ENCODE results near the gene ACAP2. TPM values are rescaled to one million over a fixed set of nuclear protein-coding genes. Genes with fewer than 3 reads are reported as not detected.
A peak's percentile ranks its signal among the peaks of the same experiment; 100 is the strongest.

The ACAP2 gene
- total and polyA plus RNA-seq, 12 donors, result 4.3 to 26.7 (median 15.0) TPM

DNA sequence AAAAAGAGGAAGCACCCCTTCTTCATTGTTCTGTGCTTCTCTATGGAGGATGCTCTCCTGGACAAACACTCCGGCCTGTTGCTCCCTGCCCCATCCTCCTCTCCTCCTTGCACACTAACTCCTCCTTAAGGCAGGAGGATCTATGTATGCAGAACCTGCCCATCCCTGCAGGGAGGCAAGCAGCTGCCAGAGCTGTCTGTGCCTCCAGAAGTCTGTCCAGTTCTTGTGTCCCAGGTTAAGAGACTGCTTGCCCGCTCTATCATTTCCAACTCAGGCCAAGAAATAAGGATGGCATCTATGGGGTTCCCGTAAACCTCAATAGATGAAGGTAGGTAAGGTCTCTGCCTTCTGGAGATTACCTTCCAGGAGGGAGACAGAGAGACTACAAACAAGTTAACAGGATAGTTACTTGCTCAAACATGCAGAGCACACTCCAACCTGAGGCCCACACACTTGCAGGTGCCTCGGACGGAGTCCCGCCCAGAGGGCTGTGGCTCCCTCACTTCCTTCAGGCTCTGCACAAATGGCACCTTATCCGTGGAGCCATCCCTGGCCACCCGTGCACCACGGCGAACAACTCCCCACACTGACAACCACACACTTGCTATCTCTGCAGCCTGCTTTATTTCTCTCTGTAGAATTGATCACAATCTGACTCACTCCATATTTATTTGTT lies 178.8 kb downstream of the ACAP2 start:
- Histone ChIP-seq H3K4me3 (no peak overlapping the region), H3K27me3 (no peaks in the 10 kb centered on the region), H3K4me1 (peaks cover 8 to 35% (median 17%) of the 10 kb centered on the region in 9 donors), H3K9me3 (no peaks in the 10 kb centered on the region), H3K36me3 (peaks cover 0 to 24% (median 0%) of the 10 kb centered on the region in 9 donors), H3K27ac (peak overlapping the region in 1 of 10 donors; percentile 17)
- TF ChIP-seq, protein P1, sequence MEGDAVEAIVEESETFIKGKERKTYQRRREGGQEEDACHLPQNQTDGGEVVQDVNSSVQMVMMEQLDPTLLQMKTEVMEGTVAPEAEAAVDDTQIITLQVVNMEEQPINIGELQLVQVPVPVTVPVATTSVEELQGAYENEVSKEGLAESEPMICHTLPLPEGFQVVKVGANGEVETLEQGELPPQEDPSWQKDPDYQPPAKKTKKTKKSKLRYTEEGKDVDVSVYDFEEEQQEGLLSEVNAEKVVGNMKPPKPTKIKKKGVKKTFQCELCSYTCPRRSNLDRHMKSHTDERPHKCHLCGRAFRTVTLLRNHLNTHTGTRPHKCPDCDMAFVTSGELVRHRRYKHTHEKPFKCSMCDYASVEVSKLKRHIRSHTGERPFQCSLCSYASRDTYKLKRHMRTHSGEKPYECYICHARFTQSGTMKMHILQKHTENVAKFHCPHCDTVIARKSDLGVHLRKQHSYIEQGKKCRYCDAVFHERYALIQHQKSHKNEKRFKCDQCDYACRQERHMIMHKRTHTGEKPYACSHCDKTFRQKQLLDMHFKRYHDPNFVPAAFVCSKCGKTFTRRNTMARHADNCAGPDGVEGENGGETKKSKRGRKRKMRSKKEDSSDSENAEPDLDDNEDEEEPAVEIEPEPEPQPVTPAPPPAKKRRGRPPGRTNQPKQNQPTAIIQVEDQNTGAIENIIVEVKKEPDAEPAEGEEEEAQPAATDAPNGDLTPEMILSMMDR (IDR thresholded peaks at IDR 0.05), result no peak
- DNase-seq (no peak), ATAC-seq (no peak)
- intact Hi-C loops (cut with DNase I), result loop anchor here in 3 of 10 donors (5.0 kb wide), 3 partner anchors 262 to 582 kb away; no protein-coding TSS in a partner anchor
- WGBS, 2 donors, result 93 to 95% methylated on average over 10 of the region's 10 CpGs

DNA sequence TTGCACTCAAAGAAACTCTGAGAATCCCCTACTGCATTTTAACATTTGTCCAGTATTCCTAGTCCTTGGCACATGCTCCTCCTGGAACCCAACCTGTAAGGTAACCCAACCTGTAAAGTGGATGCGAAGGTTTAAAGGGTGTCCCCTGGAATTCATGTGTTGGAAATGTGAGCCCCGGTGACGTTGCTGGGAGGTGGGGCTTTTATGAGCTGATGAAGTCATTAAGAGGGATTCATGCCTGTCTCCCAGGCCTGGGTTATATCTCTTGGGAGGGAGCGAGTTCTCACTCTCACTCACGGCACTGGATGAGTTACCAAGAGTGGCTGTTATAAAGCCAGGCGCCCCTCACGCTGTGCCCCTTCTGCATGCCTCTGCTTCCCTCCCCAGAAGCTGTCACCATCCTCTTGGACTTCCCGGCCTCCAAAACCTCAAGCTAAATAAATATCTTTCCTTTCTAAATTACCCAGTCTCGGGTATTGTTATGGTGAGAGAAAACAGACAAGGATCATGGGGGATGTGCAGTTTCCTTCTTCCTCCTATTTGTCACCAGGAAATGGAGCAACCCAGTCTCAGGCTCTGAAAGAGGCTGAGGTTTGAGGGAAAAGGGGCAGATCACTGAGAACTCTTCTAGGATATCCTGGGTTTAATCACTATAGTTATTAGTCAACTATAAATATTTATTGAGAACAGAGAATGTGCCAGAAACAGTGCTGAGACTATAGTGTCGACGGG lies 179.5 kb downstream of the ACAP2 start:
- DNase-seq, result no peak
- WGBS, 2 donors, result 73 to 74% methylated on average over 11 of the region's 11 CpGs
- H3K27me3 ChIP-seq, result no peaks in the 10 kb centered on the region
- TF ChIP-seq, protein P1 (IDR thresholded peaks at IDR 0.05), result no peak
- peaks cover 0 to 24% (median 0%) of the 10 kb centered on the region in 9 donors for H3K36me3 ChIP-seq
- no peak for ATAC-seq
- H3K4me1 ChIP-seq, result peaks cover 15 to 39% (median 22%) of the 10 kb centered on the region in 9 donors
- H3K27ac ChIP-seq, result peak overlapping the region in 1 of 10 donors; percentile 17
- intact Hi-C loops (cut with DNase I), result loop anchor here in 3 of 10 donors (5.0 kb wide), 3 partner anchors 261 to 581 kb away; no protein-coding TSS in a partner anchor
- H3K9me3 ChIP-seq, result no peaks in the 10 kb centered on the region
- H3K4me3 ChIP-seq, result no peak overlapping the region

DNA sequence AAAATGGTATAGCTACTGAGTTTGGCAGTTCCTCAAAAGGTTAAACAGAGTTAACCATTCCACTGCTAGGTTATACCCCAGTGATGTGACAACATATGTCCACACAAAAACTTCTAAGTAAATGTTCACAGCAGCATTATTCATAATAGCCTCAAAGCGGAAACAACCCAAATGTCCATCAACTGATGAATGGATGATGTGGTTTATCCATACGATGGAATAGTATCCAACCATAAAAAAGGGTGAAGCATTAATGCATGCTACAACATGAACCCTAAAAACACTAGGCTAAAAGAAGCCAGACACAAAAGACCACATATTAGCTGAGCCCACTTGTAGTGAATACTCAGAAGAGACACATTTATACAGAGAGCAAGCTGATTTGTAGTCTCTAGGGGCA lies 180.9 kb downstream of the ACAP2 start:
- 94 to 98% methylated on average over 2 of the region's 2 CpGs for WGBS, 2 donors
- TF ChIP-seq, protein P1 (IDR thresholded peaks at IDR 0.05), result no peak
- H3K27ac ChIP-seq, result no peak overlapping the region
- peaks cover 15 to 44% (median 30%) of the 10 kb centered on the region in 9 donors for H3K4me1 ChIP-seq
- no peak for DNase-seq
- H3K4me3 ChIP-seq, result no peak overlapping the region
- H3K27me3 ChIP-seq, result no peaks in the 10 kb centered on the region
- no peaks in the 10 kb centered on the region for H3K9me3 ChIP-seq
- no peak for ATAC-seq
- intact Hi-C loops (cut with DNase I), result loop anchor here in 5 of 10 donors (2.0 to 5.0 kb wide), 4 partner anchors 260 to 580 kb away; no protein-coding TSS in a partner anchor
- peaks cover 0 to 15% (median 0%) of the 10 kb centered on the region in 9 donors for H3K36me3 ChIP-seq

- H3K36me3 ChIP-seq, result peaks cover 0 to under 1% (median 0%) of the 10 kb centered on the region in 9 donors
- peak in 6 of 8 donors; percentile 5 to 57 (median 10) for ATAC-seq
- peaks cover 15 to 44% (median 30%) of the 10 kb centered on the region in 9 donors for H3K4me1 ChIP-seq
- H3K27ac ChIP-seq, result peak overlapping the region; percentile 74 to 98 (median 91)
- intact Hi-C loops (cut with DNase I), result loop anchor here in 7 of 10 donors (1.0 to 5.0 kb wide), 5 partner anchors 258 to 578 kb away; no protein-coding TSS in a partner anchor
- DNase-seq, result peak in 1 of 2 donors; percentile 32
- H3K27me3 ChIP-seq, result no peaks in the 10 kb centered on the region
- TF ChIP-seq, protein P1 (IDR thresholded peaks at IDR 0.05), result peak in 3 of 9 donors; percentile 4 to 36 (median 27)
- no peaks in the 10 kb centered on the region for H3K9me3 ChIP-seq
- peak overlapping the region; percentile 47 to 84 (median 70) for H3K4me3 ChIP-seq
- WGBS, 2 donors, result 10 to 13% methylated on average over 37 to 41 of the region's 41 CpGs
Observed at GRCh38 chr3:195260280-195260905, 182.4 kb downstream of the ACAP2 start.

Measured in heart right ventricle (tissue), 16 donors.